K562 (cell line): ENCODE measurements around the gene RABGAP1L. TPM values are rescaled to one million over a fixed set of nuclear protein-coding genes. Genes with fewer than 3 reads are reported as not detected.

Experiments used
- BMI1 ChIP-seq: fragments of 150-350 bp; IDR thresholded peaks from 2 replicates; pipeline ENCODE4 v1.6.1; 2014; ENCODE audit warnings: low read length
- CEBPB ChIP-seq: fragments of 450-650 bp; IDR thresholded peaks from 2 replicates; pipeline ENCODE4 v1.6.1; 2016; ENCODE audit warnings: missing genetic modification characterization, missing compliant biosample characterization
- ELF1 ChIP-seq: fragments of 200-800 bp; sonication (Bioruptor generic); IDR thresholded peaks from 2 replicates; pipeline ENCODE4 v1.6.1; 2016; ENCODE audit warnings: missing genetic modification characterization, missing compliant biosample characterization
- JUND ChIP-seq, 2 experiments: IDR thresholded peaks; 2 replicates in 1 of 2; 3 replicates in 1 of 2; pipeline ENCODE4 v1.6.1; 2011; ENCODE audit warnings: borderline replicate concordance in 2 of 2, low read depth in 2 of 2, low read length in 2 of 2, improper control_type of control experiment in 1 of 2, missing biosample characterization in 1 of 2, missing genetic modification characterization in 1 of 2, missing genetic modification reagents in 1 of 2
- MBD2 ChIP-seq: sonication (generic); IDR thresholded peaks from 2 replicates; pipeline ENCODE4 v1.6.1; 2016; ENCODE audit warnings: low read depth, borderline replicate concordance
- MIER1 ChIP-seq: fragments of 450-650 bp; IDR thresholded peaks from 2 replicates; pipeline ENCODE4 v1.6.1; 2016; ENCODE audit warnings: antibody characterized with exemption, mild to moderate bottlenecking, low read depth
- MTA2 ChIP-seq: fragments of 450-650 bp; IDR thresholded peaks from 2 replicates; pipeline ENCODE4 v1.6.1; 2016; ENCODE audit warnings: low read depth
- MYBL2 ChIP-seq, 2 experiments: fragments of 450-650 bp in 1 of 2; sonication (generic) in 1 of 2; formaldehyde crosslinking in 1 of 2; IDR thresholded peaks; 2 replicates each; pipeline versions ENCODE4 v1.6.1 to v1.8.1; 2017 to 2022; ENCODE audit warnings: borderline replicate concordance in 1 of 2, inconsistent platforms in 1 of 2, low read depth in 1 of 2, mild to moderate bottlenecking in 1 of 2, missing genetic modification reagents in 1 of 2, moderate library complexity in 1 of 2
- NFIC ChIP-seq: fragments of 450-650 bp; IDR thresholded peaks from 2 replicates; pipeline ENCODE4 v1.6.1; 2017; ENCODE audit warnings: mild to moderate bottlenecking, inconsistent platforms
- NONO ChIP-seq, 2 experiments: fragments of 200-400 bp in 1 of 2; fragments of 450-650 bp in 1 of 2; formaldehyde crosslinking in 1 of 2; IDR thresholded peaks; 2 replicates each; pipeline ENCODE4 v1.6.1; 2017; ENCODE audit warnings: low read depth in 2 of 2, mild to moderate bottlenecking in 2 of 2, moderate library complexity in 2 of 2, low read length in 1 of 2
- PTBP1 ChIP-seq: fragments of 200-400 bp; formaldehyde crosslinking; IDR thresholded peaks from 2 replicates; pipeline ENCODE4 v1.6.1; 2017; ENCODE audit warnings: low read depth, low read length
- RCOR1 ChIP-seq, 2 experiments: IDR thresholded peaks; 2 replicates each; pipeline ENCODE4 v1.6.1; 2012; ENCODE audit warnings: low read depth in 2 of 2, low read length in 2 of 2, borderline replicate concordance in 1 of 2, improper control_type of control experiment in 1 of 2
- RFX1 ChIP-seq: fragments of 450-650 bp; IDR thresholded peaks from 2 replicates; pipeline ENCODE4 v1.6.1; 2016; ENCODE audit warnings: mild to moderate bottlenecking, moderate library complexity
- SRSF7 ChIP-seq: fragments of 200-400 bp; formaldehyde crosslinking; optimal IDR thresholded peaks from 2 replicates; pipeline ENCODE3; 2017; ENCODE audit warnings: mild to moderate bottlenecking, low read depth, low read length
- STAT5B ChIP-seq: fragments of 250-450 bp; sonication (Bioruptor Pico); IDR thresholded peaks from 2 replicates; pipeline ENCODE4 v1.8.0; 2021; ENCODE audit warnings: mild to moderate bottlenecking, inconsistent platforms
- TAF1 ChIP-seq: IDR thresholded peaks from 2 replicates; pipeline ENCODE4 v1.6.1; 2011; ENCODE audit warnings: mild to moderate bottlenecking, low read length, moderate library complexity; ENCODE audit not compliant: insufficient read depth, control insufficient read depth, severe bottlenecking; ENCODE audit errors: extremely low read depth
- TARDBP ChIP-seq: fragments of 450-650 bp; IDR thresholded peaks from 2 replicates; pipeline ENCODE4 v1.6.1; 2016
- TCF7L2 ChIP-seq: fragments of 150-350 bp; IDR thresholded peaks from 2 replicates; pipeline ENCODE4 v1.6.1; 2016; ENCODE audit warnings: low read depth, mild to moderate bottlenecking, low read length, moderate library complexity
- ZEB2 ChIP-seq: fragments of 450-650 bp; IDR thresholded peaks from 2 replicates; pipeline ENCODE4 v1.6.1; 2016
- ZKSCAN3 ChIP-seq: fragments of 250-450 bp; sonication (Bioruptor Pico); IDR thresholded peaks from 2 replicates; pipeline ENCODE4 v1.4.0; 2020
- ZNF140 ChIP-seq: fragments of 250-450 bp; sonication (Bioruptor Pico); IDR thresholded peaks from 2 replicates; pipeline ENCODE4 v1.8.0; 2021; ENCODE audit warnings: moderate library complexity, mild to moderate bottlenecking, inconsistent platforms
- ZNF263 ChIP-seq: sonication (generic); formaldehyde crosslinking; IDR thresholded peaks from 2 replicates; pipeline ENCODE4 v1.8.0; 2022; ENCODE audit warnings: mild to moderate bottlenecking, missing genetic modification reagents, borderline replicate concordance
- ZNF384 ChIP-seq: IDR thresholded peaks from 2 replicates; pipeline ENCODE4 v1.6.1; 2012; ENCODE audit warnings: low read depth, low read length, improper control_type of control experiment
- ZNF431 ChIP-seq: sonication (generic); formaldehyde crosslinking; IDR thresholded peaks from 2 replicates; pipeline ENCODE4 v1.8.0; 2022; ENCODE audit warnings: mild to moderate bottlenecking, missing genetic modification reagents
- ZNF436 ChIP-seq: fragments of 250-450, 450-650 bp; sonication (Bioruptor Pico); formaldehyde crosslinking; IDR thresholded peaks from 2 replicates; pipeline ENCODE4 v1.7.0; 2020; ENCODE audit warnings: mild to moderate bottlenecking
- ZNF57 ChIP-seq: fragments of 450-650 bp; formaldehyde crosslinking; IDR thresholded peaks from 2 replicates; pipeline ENCODE4 v1.4.0; 2020; ENCODE audit warnings: mild to moderate bottlenecking, moderate library complexity
- ZNF644 ChIP-seq: fragments of 200-800 bp; sonication (Bioruptor generic); IDR thresholded peaks from 2 replicates; pipeline ENCODE4 v1.6.1; 2016; ENCODE audit warnings: low read depth, missing genetic modification characterization, missing compliant biosample characterization
- ZNF764 ChIP-seq: fragments of 250-450 bp; sonication (Bioruptor Pico); IDR thresholded peaks from 2 replicates; pipeline ENCODE4 v1.4.0; 2020; ENCODE audit warnings: low read depth, mild to moderate bottlenecking, moderate library complexity
- polyA plus RNA-seq, 8 experiments: library from polyadenylated mRNA; depleted of rRNA in 4 of 8; stranded (reverse) in 5 of 8; unstranded in 3 of 8; fragments of >200 nt; fragmentation: Nextera tagmentation in 2 of 8; fragmentation: Illumina TruSeq in 1 of 8; extraction: Ambion mirVana in 2 of 8; extraction: Trizol in 1 of 8; gene quantifications; 2 replicates each; pipeline versions ENCODE4 v1.2.1 to v1.2.3, GENCODE V29; 2011 to 2014; ENCODE audit warnings: inconsistent platforms in 1 of 8, missing spikeins in 1 of 8
- total RNA-seq, 7 experiments: library from RNA; depleted of rRNA in 6 of 7; stranded (reverse); fragments of >200 nt in 6 of 7; fragmentation: Illumina TruSeq in 2 of 7; extraction: Trizol in 2 of 7; gene quantifications; 2 replicates each; pipeline versions ENCODE4 v1.2.1 to v1.2.3, GENCODE V29; 2011 to 2021; ENCODE audit warnings: low replicate concordance in 1 of 7
- TF ChIP-seq, protein P1 (sequence below), 2 experiments: IDR thresholded peaks; 2 replicates each; pipeline ENCODE4 v1.6.1; 2011; ENCODE audit warnings: borderline replicate concordance in 1 of 2, control low read depth in 1 of 2, low read depth in 1 of 2, low read length in 1 of 2, mild to moderate bottlenecking in 1 of 2, mixed read lengths in 1 of 2, moderate library complexity in 1 of 2; ENCODE audit not compliant: insufficient read depth in 1 of 2, insufficient read length in 1 of 2, poor library complexity in 1 of 2, severe bottlenecking in 1 of 2; ENCODE audit errors: extremely low read depth in 1 of 2
- TF ChIP-seq, protein P2 (sequence below): fragments of 450-650 bp; IDR thresholded peaks from 2 replicates; pipeline ENCODE4 v1.6.1; 2017; ENCODE audit warnings: mild to moderate bottlenecking, moderate library complexity

RABGAP1L gene
- total and polyA plus RNA-seq, 9 of the 15 experiments (the other 6 are each of a cell fraction or from before 2014, with no cell fraction given): 16.5 to 44.9 (median 26.7) TPM

DNA sequence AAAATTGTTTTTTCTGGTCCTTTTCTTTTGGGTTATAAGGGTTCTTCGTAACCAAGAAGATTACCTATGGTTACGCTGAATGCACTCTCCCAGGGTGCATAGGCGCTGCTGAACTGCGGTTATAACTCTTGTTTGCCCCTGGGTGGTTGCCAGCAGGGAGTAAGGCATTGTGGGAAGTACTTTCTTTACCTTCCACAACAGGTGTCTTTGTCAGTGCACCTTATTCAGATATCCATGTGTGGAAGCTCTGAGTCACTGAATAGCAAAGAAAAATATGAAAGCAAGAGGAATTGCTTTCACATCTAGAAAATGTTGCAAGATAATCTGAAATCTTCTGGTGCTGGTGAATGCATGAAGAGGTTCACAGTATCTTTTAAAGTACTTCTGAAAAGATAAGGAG is 716.0 kb downstream of the RABGAP1L start (continued):
- TF ChIP-seq, protein P1, sequence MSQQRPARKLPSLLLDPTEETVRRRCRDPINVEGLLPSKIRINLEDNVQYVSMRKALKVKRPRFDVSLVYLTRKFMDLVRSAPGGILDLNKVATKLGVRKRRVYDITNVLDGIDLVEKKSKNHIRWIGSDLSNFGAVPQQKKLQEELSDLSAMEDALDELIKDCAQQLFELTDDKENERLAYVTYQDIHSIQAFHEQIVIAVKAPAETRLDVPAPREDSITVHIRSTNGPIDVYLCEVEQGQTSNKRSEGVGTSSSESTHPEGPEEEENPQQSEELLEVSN (IDR thresholded peaks at IDR 0.05; ENCODE audit: borderline replicate concordance in 1 of 2, extremely low read depth in 1 of 2, insufficient read depth in 1 of 2, insufficient read length in 1 of 2, low read depth in 1 of 2, low read length in 1 of 2, poor library complexity in 1 of 2, severe bottlenecking in 1 of 2): no peak
- TF ChIP-seq ZNF431 (CRISPR knock-in tag) (no peak), RCOR1 (IDR thresholded peaks at IDR 0.05; ENCODE audit: borderline replicate concordance in 1 of 2, low read depth in 2 of 2, low read length in 2 of 2) (no peak), ZKSCAN3 (CRISPR knock-in tag) (no peak), TARDBP (no peak), JUND (IDR thresholded peaks at IDR 0.05; ENCODE audit: borderline replicate concordance, low read depth, low read length) (no peak), JUND (tag; IDR thresholded peaks at IDR 0.05; ENCODE audit: borderline replicate concordance, low read depth, low read length) (no peak), MYBL2 (IDR thresholded peaks at IDR 0.05; ENCODE audit: low read depth) (no peak), MYBL2 (CRISPR knock-in tag; IDR thresholded peaks at IDR 0.05; ENCODE audit: borderline replicate concordance) (no peak), CEBPB (tag) (0 out of 2 replicates have a peak, but pooled peaks have one; percentile 22), PTBP1 (no peak), NONO (IDR thresholded peaks at IDR 0.05; ENCODE audit: low read depth in 2 of 2, low read length in 1 of 2) (no peak), MBD2 (no peak), MTA2 (no peak), ZNF384 (no peak), ZNF140 (CRISPR knock-in tag) (no peak), ZNF764 (CRISPR knock-in tag) (no peak), RFX1 (0 out of 2 replicates have a peak, but pooled peaks have one; percentile 23), ELF1 (tag) (no peak), BMI1 (no peak), ZNF57 (no peak), ZNF644 (tag) (no peak), NFIC (peak; percentile 57), ZNF436 (CRISPR knock-in tag) (no peak), SRSF7 (no peak), TAF1 (no peak), ZNF263 (CRISPR knock-in tag) (no peak), ZEB2 (peak; percentile 56; the same call in 1 of the 2 replicates), TCF7L2 (no peak), MIER1 (no peak), STAT5B (CRISPR knock-in tag) (no peak)
- TF ChIP-seq, protein P2, sequence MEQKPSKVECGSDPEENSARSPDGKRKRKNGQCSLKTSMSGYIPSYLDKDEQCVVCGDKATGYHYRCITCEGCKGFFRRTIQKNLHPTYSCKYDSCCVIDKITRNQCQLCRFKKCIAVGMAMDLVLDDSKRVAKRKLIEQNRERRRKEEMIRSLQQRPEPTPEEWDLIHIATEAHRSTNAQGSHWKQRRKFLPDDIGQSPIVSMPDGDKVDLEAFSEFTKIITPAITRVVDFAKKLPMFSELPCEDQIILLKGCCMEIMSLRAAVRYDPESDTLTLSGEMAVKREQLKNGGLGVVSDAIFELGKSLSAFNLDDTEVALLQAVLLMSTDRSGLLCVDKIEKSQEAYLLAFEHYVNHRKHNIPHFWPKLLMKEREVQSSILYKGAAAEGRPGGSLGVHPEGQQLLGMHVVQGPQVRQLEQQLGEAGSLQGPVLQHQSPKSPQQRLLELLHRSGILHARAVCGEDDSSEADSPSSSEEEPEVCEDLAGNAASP: no peak
